ENCODE measurements around the gene TP53INP2.

TP53INP2 gene

GRCh38 chr20:34744847-34745246 is 40.7 kb downstream of the TP53INP2 start:
- DNase-seq (ENCODE audit: insufficient read length, low spot score), result no peak
- FAIRE-seq, result no peak
- TF ChIP-seq TAF1 (IDR thresholded peaks at IDR 0.05; ENCODE audit: low read depth, low read length) (no peak), POLR2AphosphoS5 (IDR thresholded peaks at IDR 0.05; ENCODE audit: low read depth, low read length) (no peak), POLR2A (IDR thresholded peaks at IDR 0.05; ENCODE audit: low read depth, low read length) (no peak), PAX5 (IDR thresholded peaks at IDR 0.05; ENCODE audit: insufficient read depth, low read length, severe bottlenecking) (no peak)

GRCh38 chr20:34746674-34747073 is 42.5 kb downstream of the TP53INP2 start:
- DNase-seq (ENCODE audit: insufficient read length, low spot score) (no peak), FAIRE-seq (no peak)
- TF ChIP-seq POU2F2 (IDR thresholded peaks at IDR 0.05; ENCODE audit: low read depth, low read length), result no peak
- TF ChIP-seq POLR2AphosphoS5 (IDR thresholded peaks at IDR 0.05; ENCODE audit: low read depth, low read length), result no peak
- TF ChIP-seq PAX5 (IDR thresholded peaks at IDR 0.05; ENCODE audit: insufficient read depth, low read length, severe bottlenecking), result no peak
- no peak for TF ChIP-seq POLR2A (IDR thresholded peaks at IDR 0.05; ENCODE audit: low read depth, low read length)
- no peak for TF ChIP-seq TAF1 (IDR thresholded peaks at IDR 0.05; ENCODE audit: low read depth, low read length)
- TF ChIP-seq SPI1 (IDR thresholded peaks at IDR 0.05; ENCODE audit: low read depth, low read length), result no peak

GRCh38 chr20:34747479-34747878 is 43.3 kb downstream of the TP53INP2 start:
- DNase-seq (ENCODE audit: insufficient read length, low spot score) (no peak), FAIRE-seq (no peak)
- TF ChIP-seq SPI1 (IDR thresholded peaks at IDR 0.05; ENCODE audit: low read depth, low read length) (no peak), TAF1 (IDR thresholded peaks at IDR 0.05; ENCODE audit: low read depth, low read length) (no peak), PAX5 (IDR thresholded peaks at IDR 0.05; ENCODE audit: insufficient read depth, low read length, severe bottlenecking) (no peak), POLR2AphosphoS5 (IDR thresholded peaks at IDR 0.05; ENCODE audit: low read depth, low read length) (no peak), POU2F2 (IDR thresholded peaks at IDR 0.05; ENCODE audit: low read depth, low read length) (no peak), POLR2A (IDR thresholded peaks at IDR 0.05; ENCODE audit: low read depth, low read length) (no peak)

GRCh38 chr20:34748709-34749108 is 44.6 kb downstream of the TP53INP2 start:
- FAIRE-seq (no peak), DNase-seq (ENCODE audit: insufficient read length, low spot score) (no peak)
- TF ChIP-seq PAX5 (IDR thresholded peaks at IDR 0.05; ENCODE audit: insufficient read depth, low read length, severe bottlenecking) (no peak), POLR2AphosphoS5 (IDR thresholded peaks at IDR 0.05; ENCODE audit: low read depth, low read length) (no peak), POLR2A (IDR thresholded peaks at IDR 0.05; ENCODE audit: low read depth, low read length) (no peak), POU2F2 (IDR thresholded peaks at IDR 0.05; ENCODE audit: low read depth, low read length) (no peak), SPI1 (IDR thresholded peaks at IDR 0.05; ENCODE audit: low read depth, low read length) (no peak), TAF1 (IDR thresholded peaks at IDR 0.05; ENCODE audit: low read depth, low read length) (no peak)

- TF ChIP-seq POU2F2 (IDR thresholded peaks at IDR 0.05; ENCODE audit: low read depth, low read length) (no peak), SPI1 (IDR thresholded peaks at IDR 0.05; ENCODE audit: low read depth, low read length) (no peak), POLR2AphosphoS5 (IDR thresholded peaks at IDR 0.05; ENCODE audit: low read depth, low read length) (no peak), TAF1 (IDR thresholded peaks at IDR 0.05; ENCODE audit: low read depth, low read length) (no peak), PAX5 (IDR thresholded peaks at IDR 0.05; ENCODE audit: insufficient read depth, low read length, severe bottlenecking) (no peak), POLR2A (IDR thresholded peaks at IDR 0.05; ENCODE audit: low read depth, low read length) (no peak)
- FAIRE-seq (no peak), DNase-seq (ENCODE audit: insufficient read length, low spot score) (no peak)
These were observed 46.3 kb downstream of the TP53INP2 start for GRCh38 chr20:34750484-34750883.

GRCh38 chr20:34751453-34751852 is 47.3 kb downstream of the TP53INP2 start:
- FAIRE-seq (no peak), DNase-seq (ENCODE audit: insufficient read length, low spot score) (no peak)
- TF ChIP-seq POLR2AphosphoS5 (IDR thresholded peaks at IDR 0.05; ENCODE audit: low read depth, low read length) (no peak), POLR2A (IDR thresholded peaks at IDR 0.05; ENCODE audit: low read depth, low read length) (no peak), SPI1 (IDR thresholded peaks at IDR 0.05; ENCODE audit: low read depth, low read length) (no peak), POU2F2 (IDR thresholded peaks at IDR 0.05; ENCODE audit: low read depth, low read length) (no peak), TAF1 (IDR thresholded peaks at IDR 0.05; ENCODE audit: low read depth, low read length) (no peak), PAX5 (IDR thresholded peaks at IDR 0.05; ENCODE audit: insufficient read depth, low read length, severe bottlenecking) (no peak)

GRCh38 chr20:34753706-34754461 is 49.7 kb downstream of the TP53INP2 start:
- FAIRE-seq, result peak; percentile 48
- no peak for TF ChIP-seq SPI1 (IDR thresholded peaks at IDR 0.05; ENCODE audit: low read depth, low read length)
- no peak for TF ChIP-seq POU2F2 (IDR thresholded peaks at IDR 0.05; ENCODE audit: low read depth, low read length)
- DNase-seq (ENCODE audit: insufficient read length, low spot score), result no peak

GRCh38 chr20:34754611-34755010 is 50.5 kb downstream of the TP53INP2 start:
- no peak for TF ChIP-seq POLR2AphosphoS5 (IDR thresholded peaks at IDR 0.05; ENCODE audit: low read depth, low read length)
- TF ChIP-seq POLR2A (IDR thresholded peaks at IDR 0.05; ENCODE audit: low read depth, low read length), result no peak
- no peak for TF ChIP-seq POU2F2 (IDR thresholded peaks at IDR 0.05; ENCODE audit: low read depth, low read length)
- TF ChIP-seq TAF1 (IDR thresholded peaks at IDR 0.05; ENCODE audit: low read depth, low read length), result no peak
- TF ChIP-seq PAX5 (IDR thresholded peaks at IDR 0.05; ENCODE audit: insufficient read depth, low read length, severe bottlenecking), result no peak
- TF ChIP-seq SPI1 (IDR thresholded peaks at IDR 0.05; ENCODE audit: low read depth, low read length), result no peak
- FAIRE-seq (no peak), DNase-seq (ENCODE audit: insufficient read length, low spot score) (no peak)

- peak; percentile 25 for DNase-seq (ENCODE audit: insufficient read length, low spot score)
- peak; percentile 56 for FAIRE-seq
- TF ChIP-seq POLR2AphosphoS5 (IDR thresholded peaks at IDR 0.05; ENCODE audit: low read depth, low read length) (no peak), PAX5 (IDR thresholded peaks at IDR 0.05; ENCODE audit: insufficient read depth, low read length, severe bottlenecking) (no peak), SPI1 (IDR thresholded peaks at IDR 0.05; ENCODE audit: low read depth, low read length) (peak; percentile 96), POLR2A (IDR thresholded peaks at IDR 0.05; ENCODE audit: low read depth, low read length) (no peak)
These were observed 51.2 kb downstream of the TP53INP2 start for GRCh38 chr20:34755367-34755766.

- no peak for FAIRE-seq
- DNase-seq (ENCODE audit: insufficient read length, low spot score), result no peak
- TF ChIP-seq POLR2AphosphoS5 (IDR thresholded peaks at IDR 0.05; ENCODE audit: low read depth, low read length) (no peak), PAX5 (IDR thresholded peaks at IDR 0.05; ENCODE audit: insufficient read depth, low read length, severe bottlenecking) (no peak), POLR2A (IDR thresholded peaks at IDR 0.05; ENCODE audit: low read depth, low read length) (no peak), SPI1 (IDR thresholded peaks at IDR 0.05; ENCODE audit: low read depth, low read length) (no peak), POU2F2 (IDR thresholded peaks at IDR 0.05; ENCODE audit: low read depth, low read length) (no peak), TAF1 (IDR thresholded peaks at IDR 0.05; ENCODE audit: low read depth, low read length) (no peak)
These were observed 57.9 kb downstream of the TP53INP2 start for GRCh38 chr20:34762031-34762555.
